ENCODE results near the gene MCOLN2. TPM values are rescaled to one million over a fixed set of nuclear protein-coding genes. Genes with fewer than 3 reads are reported as not detected.

Gene MCOLN2
- total and polyA plus RNA-seq, 4 experiments from 2014 or later: 6.4 to 20.3 (median 14.3) TPM

DNA sequence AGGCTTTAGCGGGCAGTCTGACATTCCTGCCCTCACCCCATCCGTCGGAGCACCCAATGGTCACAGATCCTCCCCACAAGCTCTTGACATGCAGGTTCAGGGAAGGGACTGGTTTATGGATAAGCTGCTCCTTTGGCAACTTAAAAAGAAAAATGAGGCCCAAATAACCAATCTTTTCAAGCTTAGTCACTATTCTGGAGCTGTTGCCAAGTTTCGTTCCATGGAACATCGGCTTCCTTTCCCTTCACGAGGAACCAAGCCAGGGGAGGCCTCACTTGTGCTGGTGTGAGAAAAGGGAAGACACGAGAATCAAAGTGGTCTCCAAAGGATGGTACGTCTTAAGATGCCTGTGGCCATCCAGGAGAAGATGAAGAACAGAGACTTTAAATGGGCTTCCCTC, 57.8 kb downstream of the MCOLN2 start:
- H3K4me3 ChIP-seq (ENCODE audit: low read length in 2 of 2): no peak overlapping the region
- H3K27ac Mint-ChIP-seq: no peak overlapping the region
- no peak overlapping the region for H3K4me3 Mint-ChIP-seq
- no peaks in the 10 kb centered on the region for H3K9me3 ChIP-seq (ENCODE audit: control insufficient read depth in 1 of 2, low read length in 2 of 2)
- no peak for DNase-seq
- H3K4me1 ChIP-seq (ENCODE audit: insufficient read depth, low read length): peaks cover 3% of the 10 kb centered on the region
- no peak overlapping the region for H3K27ac ChIP-seq (ENCODE audit: low read depth, low read length)
- peaks cover 0 to 6% of the 10 kb centered on the region in 2 donors for H3K36me3 Mint-ChIP-seq
- H3K27me3 Mint-ChIP-seq: no peaks in the 10 kb centered on the region
- no peaks in the 10 kb centered on the region for H3K27me3 ChIP-seq (ENCODE audit: insufficient read depth, low read length)
- H3K4me1 Mint-ChIP-seq: peaks cover 0 to 3% (median 2%) of the 10 kb centered on the region in 4 donors
- H3K9me3 Mint-ChIP-seq: no peaks in the 10 kb centered on the region
- no peaks in the 10 kb centered on the region for H3K36me3 ChIP-seq (ENCODE audit: insufficient read depth, low read length)
- ChIA-PET CTCF (ENCODE audit: partially characterized antibody) (interaction anchor here (1.0 to 1.8 kb wide), 4 partner anchors 11 to 320 kb away, joined by 4 to 6 read pairs (median 4); partner anchors contain the start of gene C1orf52), POLR2A (ENCODE audit: partially characterized antibody) (no interaction called here)
- intact Hi-C loops (cut with micrococcal nuclease): loop anchor here (5.0 kb wide), 3 partner anchors 187 to 1032 kb away; no protein-coding TSS in a partner anchor

GRCh38 chr1:84936116-84936810, 60.6 kb downstream of the MCOLN2 start:
- intact Hi-C loops (cut with micrococcal nuclease): loop anchor here (1.0 to 5.0 kb wide), 8 partner anchors 154 to 1029 kb away; partner anchors contain the start of gene PRKACB
- DNase-seq: peak in 4 of 5 donors; percentile 52 to 62 (median 60)
- H3K4me3 Mint-ChIP-seq: no peak overlapping the region

DNA sequence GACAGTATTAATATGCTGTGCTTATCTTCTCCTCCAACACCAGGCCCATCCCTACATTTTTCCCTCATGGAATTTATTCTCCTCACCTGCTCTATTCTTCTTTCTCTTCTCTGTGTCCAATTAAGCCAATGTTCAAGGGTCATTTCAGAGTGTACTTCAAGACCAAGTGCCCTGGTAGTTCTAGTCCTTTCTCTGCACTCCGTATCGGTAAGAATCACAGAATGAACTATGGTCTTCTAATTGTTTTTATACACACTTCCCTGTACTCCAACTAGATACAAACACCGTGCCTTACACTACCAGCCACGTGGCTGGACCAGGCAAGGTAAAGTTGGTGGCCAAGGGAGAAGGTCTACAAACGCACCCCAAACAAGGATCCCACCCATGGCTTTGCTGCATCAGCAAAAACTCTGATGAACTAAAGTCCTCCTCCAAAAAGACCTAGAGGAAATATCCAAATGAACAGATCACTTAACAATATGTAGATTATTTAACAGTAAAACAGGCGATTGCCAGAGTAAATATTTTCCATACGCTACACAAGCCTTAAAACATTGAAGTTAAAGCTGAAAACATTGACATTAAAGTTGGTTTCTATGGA, 63.8 kb downstream of the MCOLN2 start:
- CTCF ChIA-PET (ENCODE audit: partially characterized antibody): interaction anchor here (0.8 to 4.0 kb wide), 3 partner anchors 11 to 161 kb away, joined by 3 to 45 read pairs (median 3); no protein-coding TSS in a partner anchor

More at GRCh38 chr1:84936116-84936810, 60.6 kb downstream of the MCOLN2 start:
- Histone ChIP-seq H3K4me3 (ENCODE audit: low read length in 2 of 2) (no peak overlapping the region), H3K4me1 (ENCODE audit: insufficient read depth, low read length) (peaks cover 3% of the 10 kb centered on the region), H3K36me3 (ENCODE audit: insufficient read depth, low read length) (no peaks in the 10 kb centered on the region), H3K27me3 (ENCODE audit: insufficient read depth, low read length) (no peaks in the 10 kb centered on the region), H3K27ac (ENCODE audit: low read depth, low read length) (no peak overlapping the region), H3K9me3 (ENCODE audit: control insufficient read depth in 1 of 2, low read length in 2 of 2) (no peaks in the 10 kb centered on the region)
- H3K4me1 Mint-ChIP-seq: peaks cover 0 to 5% (median 2%) of the 10 kb centered on the region in 4 donors
- peaks cover 0 to 6% of the 10 kb centered on the region in 2 donors for H3K36me3 Mint-ChIP-seq
- ChIA-PET POLR2A (ENCODE audit: partially characterized antibody) (interaction anchor here (2.9 kb wide), 1 partner anchor 9 kb away, joined by 8 read pairs; no protein-coding TSS in a partner anchor), CTCF (ENCODE audit: partially characterized antibody) (interaction anchor here (0.6 to 4.7 kb wide), 24 partner anchors 8 to 795 kb away, joined by 3 to 45 read pairs (median 4); partner anchors contain the start of genes C1orf52 and PRKACB)
- no peak overlapping the region for H3K27ac Mint-ChIP-seq
- no peaks in the 10 kb centered on the region for H3K27me3 Mint-ChIP-seq
- no peaks in the 10 kb centered on the region for H3K9me3 Mint-ChIP-seq

GRCh38 chr1:84930831-84931230, 66.1 kb downstream of the MCOLN2 start:
- Histone ChIP-seq H3K9me3 (ENCODE audit: control insufficient read depth in 1 of 2, low read length in 2 of 2) (no peaks in the 10 kb centered on the region), H3K27ac (ENCODE audit: low read depth, low read length) (no peak overlapping the region), H3K4me1 (ENCODE audit: insufficient read depth, low read length) (peaks cover 9% of the 10 kb centered on the region), H3K36me3 (ENCODE audit: insufficient read depth, low read length) (no peaks in the 10 kb centered on the region), H3K4me3 (ENCODE audit: low read length in 2 of 2) (no peak overlapping the region), H3K27me3 (ENCODE audit: insufficient read depth, low read length) (no peaks in the 10 kb centered on the region)
- H3K4me3 Mint-ChIP-seq: no peak overlapping the region
- no peaks in the 10 kb centered on the region for H3K9me3 Mint-ChIP-seq
- H3K27me3 Mint-ChIP-seq: peaks cover 0 to 2% of the 10 kb centered on the region in 2 donors
- intact Hi-C loops (cut with micrococcal nuclease): no loop called here
- ChIA-PET CTCF (ENCODE audit: partially characterized antibody) (interaction anchor here (1.2 to 1.3 kb wide), 2 partner anchors 10 to 149 kb away, joined by 3 to 4 read pairs; no protein-coding TSS in a partner anchor), POLR2A (ENCODE audit: partially characterized antibody) (no interaction called here)
- DNase-seq: no peak
- H3K36me3 Mint-ChIP-seq: peaks cover 2 to 4% of the 10 kb centered on the region in 2 donors
- H3K27ac Mint-ChIP-seq: no peak overlapping the region
- peaks cover 6 to 22% (median 11%) of the 10 kb centered on the region in 4 donors for H3K4me1 Mint-ChIP-seq

More for the DNA sequence above, 63.8 kb downstream of the MCOLN2 start:
- H3K27me3 ChIP-seq (ENCODE audit: insufficient read depth, low read length): no peaks in the 10 kb centered on the region
- intact Hi-C loops (cut with micrococcal nuclease): no loop called here
- Mint-ChIP-seq H3K4me3 (no peak overlapping the region), H3K4me1 (peaks cover 10 to 22% (median 13%) of the 10 kb centered on the region in 4 donors), H3K36me3 (peaks cover 0 to 2% of the 10 kb centered on the region in 2 donors), H3K27me3 (peaks cover 0 to 2% of the 10 kb centered on the region in 2 donors), H3K27ac (peak overlapping the region in 2 of 7 donors; percentile 1 to 13), H3K9me3 (no peaks in the 10 kb centered on the region)
- no peaks in the 10 kb centered on the region for H3K9me3 ChIP-seq (ENCODE audit: control insufficient read depth in 1 of 2, low read length in 2 of 2)
- no peak overlapping the region for H3K27ac ChIP-seq (ENCODE audit: low read depth, low read length)
- POLR2A ChIA-PET (ENCODE audit: partially characterized antibody): no interaction called here
- H3K36me3 ChIP-seq (ENCODE audit: insufficient read depth, low read length): no peaks in the 10 kb centered on the region
- no peak overlapping the region for H3K4me3 ChIP-seq (ENCODE audit: low read length in 2 of 2)
- peaks cover 13% of the 10 kb centered on the region for H3K4me1 ChIP-seq (ENCODE audit: insufficient read depth, low read length)
- no peak for DNase-seq

DNA sequence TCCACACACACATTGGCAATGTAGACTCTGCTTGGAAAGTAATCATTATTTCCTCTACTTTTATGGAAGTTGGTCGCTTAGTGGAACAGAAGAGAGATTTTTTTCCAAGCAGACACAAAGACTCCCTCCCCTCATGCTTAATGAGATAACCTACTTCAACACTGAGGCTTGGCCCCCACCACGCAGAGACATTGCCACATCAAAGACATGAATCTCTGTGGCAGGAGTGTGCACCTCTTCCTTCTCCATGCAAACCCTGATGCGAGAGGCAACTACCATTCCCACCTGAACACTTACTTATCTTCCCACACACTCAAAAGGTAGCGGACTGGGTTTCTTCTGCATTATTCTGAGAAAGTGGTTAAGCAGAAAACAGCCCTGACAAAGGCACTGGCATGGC, 66.6 kb downstream of the MCOLN2 start:
- Mint-ChIP-seq H3K27me3 (peaks cover 0 to 2% of the 10 kb centered on the region in 2 donors), H3K36me3 (peaks cover 2 to 4% of the 10 kb centered on the region in 2 donors), H3K4me1 (peaks cover 6 to 22% (median 11%) of the 10 kb centered on the region in 4 donors), H3K9me3 (no peaks in the 10 kb centered on the region), H3K27ac (peak overlapping the region in 2 of 7 donors; percentile 2 to 18), H3K4me3 (peak overlapping the region in 2 of 8 donors; percentile 26 to 34)
- Histone ChIP-seq H3K27ac (ENCODE audit: low read depth, low read length) (no peak overlapping the region), H3K9me3 (ENCODE audit: control insufficient read depth in 1 of 2, low read length in 2 of 2) (no peaks in the 10 kb centered on the region), H3K36me3 (ENCODE audit: insufficient read depth, low read length) (no peaks in the 10 kb centered on the region), H3K4me3 (ENCODE audit: low read length in 2 of 2) (no peak overlapping the region), H3K27me3 (ENCODE audit: insufficient read depth, low read length) (no peaks in the 10 kb centered on the region), H3K4me1 (ENCODE audit: insufficient read depth, low read length) (peaks cover 9% of the 10 kb centered on the region)
- no peak for DNase-seq
- intact Hi-C loops (cut with micrococcal nuclease): no loop called here
- ChIA-PET CTCF (ENCODE audit: partially characterized antibody) (interaction anchor here (1.3 to 2.4 kb wide), 2 partner anchors 9 to 15 kb away, joined by 3 to 9 read pairs; no protein-coding TSS in a partner anchor), POLR2A (ENCODE audit: partially characterized antibody) (no interaction called here)

- peaks cover 9% of the 10 kb centered on the region for H3K4me1 ChIP-seq (ENCODE audit: insufficient read depth, low read length)
- no peak for DNase-seq
- Mint-ChIP-seq H3K27ac (no peak overlapping the region), H3K4me1 (peaks cover 6 to 22% (median 11%) of the 10 kb centered on the region in 4 donors), H3K4me3 (peak overlapping the region in 1 of 8 donors; percentile 61), H3K27me3 (peaks cover 0 to 2% of the 10 kb centered on the region in 2 donors), H3K9me3 (no peaks in the 10 kb centered on the region), H3K36me3 (peaks cover 2 to 4% of the 10 kb centered on the region in 2 donors)
- POLR2A ChIA-PET (ENCODE audit: partially characterized antibody): no interaction called here
- no peak overlapping the region for H3K4me3 ChIP-seq (ENCODE audit: low read length in 2 of 2)
- intact Hi-C loops (cut with micrococcal nuclease): no loop called here
- H3K27me3 ChIP-seq (ENCODE audit: insufficient read depth, low read length): no peaks in the 10 kb centered on the region
- no peaks in the 10 kb centered on the region for H3K9me3 ChIP-seq (ENCODE audit: control insufficient read depth in 1 of 2, low read length in 2 of 2)
- H3K27ac ChIP-seq (ENCODE audit: low read depth, low read length): no peak overlapping the region
- H3K36me3 ChIP-seq (ENCODE audit: insufficient read depth, low read length): no peaks in the 10 kb centered on the region
- CTCF ChIA-PET (ENCODE audit: partially characterized antibody): interaction anchor here (1.2 to 2.4 kb wide), 3 partner anchors 9 to 65 kb away, joined by 3 to 9 read pairs (median 3); no protein-coding TSS in a partner anchor
Measured at GRCh38 chr1:84929581-84929980, 67.3 kb downstream of the MCOLN2 start.

- Mint-ChIP-seq H3K27ac (peak overlapping the region in 1 of 7 donors; percentile 54), H3K9me3 (no peaks in the 10 kb centered on the region), H3K36me3 (peaks cover 2 to 4% of the 10 kb centered on the region in 2 donors), H3K4me1 (peaks cover 6 to 22% (median 11%) of the 10 kb centered on the region in 4 donors), H3K4me3 (no peak overlapping the region), H3K27me3 (peaks cover 0 to 2% of the 10 kb centered on the region in 2 donors)
- Histone ChIP-seq H3K4me3 (ENCODE audit: low read length in 2 of 2) (no peak overlapping the region), H3K27ac (ENCODE audit: low read depth, low read length) (no peak overlapping the region), H3K27me3 (ENCODE audit: insufficient read depth, low read length) (no peaks in the 10 kb centered on the region), H3K4me1 (ENCODE audit: insufficient read depth, low read length) (peaks cover 9% of the 10 kb centered on the region), H3K36me3 (ENCODE audit: insufficient read depth, low read length) (no peaks in the 10 kb centered on the region), H3K9me3 (ENCODE audit: control insufficient read depth in 1 of 2, low read length in 2 of 2) (no peaks in the 10 kb centered on the region)
- no peak for DNase-seq
- intact Hi-C loops (cut with micrococcal nuclease): no loop called here
- ChIA-PET CTCF (ENCODE audit: partially characterized antibody) (interaction anchor here (1.2 to 2.4 kb wide), 3 partner anchors 10 to 65 kb away, joined by 3 to 9 read pairs (median 4); no protein-coding TSS in a partner anchor), POLR2A (ENCODE audit: partially characterized antibody) (no interaction called here)
Measured at GRCh38 chr1:84928979-84929378, 67.9 kb downstream of the MCOLN2 start.

Data from CD4-positive, alpha-beta memory T cell (primary cell).